OCI-LY1 (cell line): ENCODE measurements around the gene SPPL2B.

ENCODE experiments used
- H2AFZ ChIP-seq: fragments of 200-600 bp; sonication (generic), shearing (Covaris generic); 2 replicates; pipeline ENCODE4 v1.6.0; 2014; ENCODE audit warnings: antibody characterized with exemption, mild to moderate bottlenecking, low read length
- H3F3A ChIP-seq: fragments of 200-600 bp; sonication (generic), shearing (Covaris generic); 2 replicates; pipeline ENCODE4 v1.6.0; 2014; ENCODE audit warnings: mild to moderate bottlenecking, antibody characterized with exemption, low read length, moderate library complexity; ENCODE audit not compliant: insufficient read depth
- H3K27ac ChIP-seq: fragments of 200-600 bp; sonication (generic); 2 replicates; pipeline ENCODE4 v1.5.1; 2014; ENCODE audit warnings: low read length, mixed run types, mild to moderate bottlenecking, low read depth; ENCODE audit not compliant: poor library complexity, severe bottlenecking
- H3K27me3 ChIP-seq: fragments of 200-600 bp; sonication (generic); 2 replicates; pipeline ENCODE4 v1.6.0; 2014; ENCODE audit warnings: antibody characterized with exemption, mild to moderate bottlenecking, low read length, moderate library complexity; ENCODE audit not compliant: insufficient read depth
- H3K36me3 ChIP-seq: fragments of 200-600 bp; sonication (generic); 2 replicates; pipeline ENCODE4 v1.6.1; 2014; ENCODE audit warnings: mild to moderate bottlenecking, antibody characterized with exemption, low read length, moderate library complexity, mixed read lengths; ENCODE audit not compliant: insufficient read depth
- H3K4me1 ChIP-seq: fragments of 200-600 bp; sonication (generic); 2 replicates; pipeline ENCODE4 v1.5.1; 2014; ENCODE audit warnings: mild to moderate bottlenecking, low read length, moderate library complexity; ENCODE audit not compliant: insufficient read depth, severe bottlenecking
- H3K4me2 ChIP-seq: fragments of 200-600 bp; sonication (generic), shearing (Covaris generic); 2 replicates; pipeline ENCODE4 v1.6.1; 2014; ENCODE audit warnings: low read length
- H3K4me3 ChIP-seq: fragments of 200-600 bp; sonication (generic); 2 replicates; pipeline ENCODE4 v1.5.1; 2014; ENCODE audit warnings: low read length, low read depth, mild to moderate bottlenecking, mixed read lengths; ENCODE audit not compliant: poor library complexity, severe bottlenecking
- H3K79me2 ChIP-seq: fragments of 200-600 bp; shearing (Covaris generic); 2 replicates; pipeline ENCODE4 v1.6.1; 2016; ENCODE audit warnings: mixed run types, low read length, mixed read lengths; ENCODE audit not compliant: insufficient read depth
- H3K9ac ChIP-seq: fragments of 200-600 bp; sonication (generic), shearing (Covaris generic); 2 replicates; pipeline ENCODE4 v1.6.1; 2014; ENCODE audit warnings: mild to moderate bottlenecking, low read length, mixed read lengths
- H3K9me2 ChIP-seq: fragments of 200-600 bp; sonication (generic), shearing (Covaris generic); 2 replicates; pipeline ENCODE4 v1.6.1; 2014; ENCODE audit warnings: low read depth, mild to moderate bottlenecking, low read length, mixed read lengths
- H3K9me3 ChIP-seq: fragments of 200-600 bp; shearing (Covaris generic); 2 replicates; pipeline ENCODE4 v1.6.1; 2014; ENCODE audit warnings: low read length, mixed read lengths
- H4K20me1 ChIP-seq: fragments of 200-600 bp; sonication (generic), shearing (Covaris generic); 2 replicates; pipeline ENCODE4 v1.6.0; 2016; ENCODE audit warnings: mild to moderate bottlenecking, low read length; ENCODE audit not compliant: insufficient read depth
- CTCF ChIP-seq: fragments of 200-600 bp; sonication (generic), shearing (Covaris generic); IDR thresholded peaks from 2 replicates; pipeline ENCODE4 v1.5.1; 2017; ENCODE audit warnings: mild to moderate bottlenecking, antibody characterized with exemption, low read length, moderate library complexity, mixed read lengths
- EZH2 ChIP-seq: fragments of 200-600 bp; sonication (generic), shearing (Covaris generic); IDR thresholded peaks from 2 replicates; pipeline ENCODE4 v1.8.0; 2017; ENCODE audit warnings: borderline replicate concordance, mixed run types, mild to moderate bottlenecking, antibody characterized with exemption, low read length, moderate library complexity, mixed read lengths

SPPL2B gene

GRCh38 chr19:2291185-2291751, 37.2 kb upstream of the SPPL2B start:
- H3K79me2 ChIP-seq = no peaks in the 10 kb centered on the region
- H3K9ac ChIP-seq = no peak overlapping the region
- H3K36me3 ChIP-seq = no peaks in the 10 kb centered on the region
- no peaks in the 10 kb centered on the region for H4K20me1 ChIP-seq
- H2AFZ ChIP-seq = no peak overlapping the region
- peak overlapping the region; percentile 63; the same call in 1 of the 2 replicates for H3K4me2 ChIP-seq
- H3K4me3 ChIP-seq = peak overlapping the region; percentile 55
- no peaks in the 10 kb centered on the region for H3K9me3 ChIP-seq
- H3K27ac ChIP-seq = no peak overlapping the region
- peaks cover 13% of the 10 kb centered on the region for H3K27me3 ChIP-seq
- H3K9me2 ChIP-seq = no peaks in the 10 kb centered on the region
- no peak for TF ChIP-seq CTCF
- no peak for TF ChIP-seq EZH2
- H3K4me1 ChIP-seq = peaks cover 25% of the 10 kb centered on the region
- no peaks in the 10 kb centered on the region for H3F3A ChIP-seq

GRCh38 chr19:2294687-2295335, 33.7 kb upstream of the SPPL2B start:
- TF ChIP-seq CTCF = no peak
- no peak for TF ChIP-seq EZH2
- no peaks in the 10 kb centered on the region for H3K79me2 ChIP-seq
- no peak overlapping the region for H3K4me3 ChIP-seq
- H3K4me1 ChIP-seq = peaks cover 14% of the 10 kb centered on the region
- no peaks in the 10 kb centered on the region for H3K9me3 ChIP-seq
- no peaks in the 10 kb centered on the region for H3K9me2 ChIP-seq
- H4K20me1 ChIP-seq = no peaks in the 10 kb centered on the region
- H3K4me2 ChIP-seq = no peak overlapping the region
- H3K36me3 ChIP-seq = no peaks in the 10 kb centered on the region; the same call in 1 of the 2 replicates
- no peak overlapping the region for H3K9ac ChIP-seq
- H3K27me3 ChIP-seq = peaks cover 4% of the 10 kb centered on the region; the same call in 1 of the 2 replicates
- H3F3A ChIP-seq = no peaks in the 10 kb centered on the region
- no peak overlapping the region for H2AFZ ChIP-seq
- no peak overlapping the region for H3K27ac ChIP-seq

GRCh38 chr19:2296141-2296540, 32.3 kb upstream of the SPPL2B start:
- Histone ChIP-seq H3K9me2 (no peaks in the 10 kb centered on the region), H4K20me1 (no peaks in the 10 kb centered on the region), H3K36me3 (no peaks in the 10 kb centered on the region; the same call in 1 of the 2 replicates), H3K9me3 (no peaks in the 10 kb centered on the region), H3K79me2 (no peaks in the 10 kb centered on the region), H3K4me1 (peaks cover 4% of the 10 kb centered on the region), H3K4me2 (no peak overlapping the region), H3K9ac (no peak overlapping the region), H3K27me3 (peaks cover 4% of the 10 kb centered on the region; the same call in 1 of the 2 replicates), H2AFZ (no peak overlapping the region), H3K4me3 (no peak overlapping the region), H3F3A (no peaks in the 10 kb centered on the region), H3K27ac (no peak overlapping the region)
- TF ChIP-seq CTCF (no peak), EZH2 (no peak)
